C4-2B (cell line): Measurements from ENCODE around the gene UBXN6.

ENCODE experiments used
- ZFX ChIP-seq: fragments of 450-650 bp; IDR thresholded peaks from 2 replicates; pipeline ENCODE4 v1.6.1; 2017
- TF ChIP-seq, protein P1 (sequence below): fragments of 450-650 bp; conservative IDR thresholded peaks from 2 replicates; pipeline ENCODE4 v1.5.1; 2017; ENCODE audit warnings: mild to moderate bottlenecking

DNA sequence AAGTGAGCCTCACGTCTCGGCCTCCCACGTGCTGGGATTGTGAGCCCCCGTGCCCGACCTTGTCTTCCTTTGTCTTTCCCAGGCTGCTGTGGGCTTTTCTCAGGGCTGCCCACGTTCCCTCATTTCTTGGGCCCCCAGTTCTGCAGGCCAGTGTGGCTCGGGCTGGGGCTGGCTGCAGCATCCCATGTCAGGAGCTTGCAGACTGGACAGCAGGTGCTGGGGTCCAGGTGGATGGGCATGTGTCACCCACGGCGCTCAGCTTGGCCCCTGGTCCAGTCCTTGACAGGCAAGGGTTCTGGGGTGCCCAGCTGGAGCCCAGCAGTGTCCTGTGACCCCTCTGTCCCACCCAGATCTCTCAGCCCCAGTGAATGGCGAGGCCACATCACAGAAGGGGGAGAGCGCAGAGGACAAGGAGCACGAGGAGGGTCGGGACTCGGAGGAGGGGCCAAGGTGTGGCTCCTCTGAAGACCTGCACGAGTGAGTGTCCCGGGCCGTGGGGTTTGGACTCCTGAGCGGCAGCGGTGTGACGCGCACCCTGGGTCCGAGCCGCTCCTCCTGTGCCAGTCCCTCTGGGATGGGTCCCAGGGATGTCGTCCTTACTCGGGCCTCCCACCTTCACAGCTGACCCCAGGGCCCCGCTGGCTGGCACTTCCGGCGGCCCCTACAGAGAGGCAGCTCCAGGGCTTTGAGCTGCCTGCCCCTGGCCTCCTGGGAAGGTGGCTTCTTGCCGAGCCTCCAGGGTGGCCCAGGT lies 43.4 kb upstream of the UBXN6 start:
- TF ChIP-seq, protein P1, sequence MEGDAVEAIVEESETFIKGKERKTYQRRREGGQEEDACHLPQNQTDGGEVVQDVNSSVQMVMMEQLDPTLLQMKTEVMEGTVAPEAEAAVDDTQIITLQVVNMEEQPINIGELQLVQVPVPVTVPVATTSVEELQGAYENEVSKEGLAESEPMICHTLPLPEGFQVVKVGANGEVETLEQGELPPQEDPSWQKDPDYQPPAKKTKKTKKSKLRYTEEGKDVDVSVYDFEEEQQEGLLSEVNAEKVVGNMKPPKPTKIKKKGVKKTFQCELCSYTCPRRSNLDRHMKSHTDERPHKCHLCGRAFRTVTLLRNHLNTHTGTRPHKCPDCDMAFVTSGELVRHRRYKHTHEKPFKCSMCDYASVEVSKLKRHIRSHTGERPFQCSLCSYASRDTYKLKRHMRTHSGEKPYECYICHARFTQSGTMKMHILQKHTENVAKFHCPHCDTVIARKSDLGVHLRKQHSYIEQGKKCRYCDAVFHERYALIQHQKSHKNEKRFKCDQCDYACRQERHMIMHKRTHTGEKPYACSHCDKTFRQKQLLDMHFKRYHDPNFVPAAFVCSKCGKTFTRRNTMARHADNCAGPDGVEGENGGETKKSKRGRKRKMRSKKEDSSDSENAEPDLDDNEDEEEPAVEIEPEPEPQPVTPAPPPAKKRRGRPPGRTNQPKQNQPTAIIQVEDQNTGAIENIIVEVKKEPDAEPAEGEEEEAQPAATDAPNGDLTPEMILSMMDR = no peak
- no peak for TF ChIP-seq ZFX
